ENCODE measurements around the gene UTP25.

UTP25 gene

DNA sequence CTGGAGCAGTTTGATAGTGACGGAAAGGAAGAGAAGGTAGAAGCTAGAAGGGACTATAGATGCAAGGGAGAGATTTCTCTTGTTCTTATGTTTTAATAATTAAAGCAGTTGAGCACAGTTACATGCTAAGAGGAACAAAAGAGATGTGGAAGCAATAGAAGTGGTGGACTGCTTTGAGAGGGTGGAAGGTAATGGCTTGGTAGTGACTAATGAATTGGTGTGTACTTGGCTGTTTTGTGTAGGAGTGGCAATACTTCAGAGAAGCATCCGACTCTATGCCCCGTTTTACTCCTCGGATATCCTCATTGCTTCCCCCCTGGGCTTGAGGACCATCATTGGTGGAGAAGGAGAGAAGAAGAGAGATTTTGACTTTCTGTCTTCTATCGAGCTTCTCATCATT lies 12.8 kb downstream of the UTP25 start:
- no peak for DNase-seq

DNA sequence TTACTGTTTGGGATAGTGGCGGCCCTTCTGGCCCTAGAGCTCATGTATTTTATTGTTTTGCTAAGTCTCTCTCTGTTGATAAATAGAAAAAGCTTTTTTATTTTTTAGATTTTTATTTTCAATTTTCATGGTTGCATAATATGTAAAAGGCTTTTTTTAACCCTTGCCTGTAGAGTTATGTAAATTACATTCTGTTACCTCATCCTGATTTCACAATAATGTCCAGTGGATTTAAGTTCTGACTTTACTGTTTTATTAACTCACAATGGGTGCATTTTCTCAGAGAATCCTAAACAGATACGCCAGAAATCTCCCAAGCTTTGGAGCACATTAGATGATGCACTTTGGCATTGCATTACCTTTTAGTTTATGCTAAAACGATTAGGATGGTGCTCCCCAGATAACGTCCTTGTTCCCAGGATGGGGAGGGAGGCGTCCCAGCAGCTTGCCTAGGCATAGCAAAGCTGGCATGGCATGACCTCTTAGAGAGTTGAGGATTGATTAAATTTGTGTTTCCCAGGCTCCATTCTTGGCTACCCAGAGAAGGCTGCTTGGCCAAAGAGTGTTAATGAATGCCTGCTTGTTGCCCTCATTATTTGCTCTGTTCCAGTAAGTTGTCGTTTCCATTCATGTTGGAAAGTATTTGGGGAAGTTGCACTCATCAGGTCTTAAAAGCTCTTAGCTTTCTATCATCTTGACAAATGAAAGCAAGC lies 17.1 kb downstream of the UTP25 start:
- no peak for DNase-seq

GRCh38 chr1:209845408-209845725 lies 17.6 kb downstream of the UTP25 start:
- DNase-seq = no peak

GRCh38 chr1:209849388-209849787 lies 21.6 kb downstream of the UTP25 start:
- no peak for DNase-seq

DNA sequence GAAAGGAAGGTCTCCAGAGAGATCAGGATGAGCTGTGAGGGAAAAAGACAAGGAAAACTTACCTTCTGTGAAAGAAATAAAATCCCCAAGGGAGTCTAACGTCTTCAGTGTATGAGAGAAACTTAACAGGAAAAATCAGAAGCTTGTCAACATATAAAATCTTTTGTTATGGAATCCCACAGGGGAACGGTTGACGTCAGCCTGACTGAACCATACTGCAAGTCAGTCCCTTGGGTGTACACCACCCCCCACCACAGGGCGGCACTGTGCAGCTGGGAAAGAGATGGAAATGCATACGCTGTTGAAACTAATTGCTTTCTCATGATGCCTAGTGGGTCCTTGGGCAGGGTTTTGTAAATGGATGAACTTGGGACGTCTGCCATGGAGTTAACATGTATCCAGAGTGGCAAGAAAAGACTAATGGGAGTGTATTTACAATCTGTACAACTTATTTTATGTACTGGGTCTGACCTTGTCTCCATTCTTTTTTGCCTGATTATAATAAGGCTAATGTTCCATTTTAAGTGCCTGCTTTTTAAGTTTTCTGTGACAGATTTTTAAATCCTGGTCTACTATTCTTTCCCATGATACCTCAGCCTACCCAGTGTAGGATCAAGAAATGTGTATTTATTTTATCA lies 22.7 kb downstream of the UTP25 start:
- DNase-seq = peak; percentile 24

DNA sequence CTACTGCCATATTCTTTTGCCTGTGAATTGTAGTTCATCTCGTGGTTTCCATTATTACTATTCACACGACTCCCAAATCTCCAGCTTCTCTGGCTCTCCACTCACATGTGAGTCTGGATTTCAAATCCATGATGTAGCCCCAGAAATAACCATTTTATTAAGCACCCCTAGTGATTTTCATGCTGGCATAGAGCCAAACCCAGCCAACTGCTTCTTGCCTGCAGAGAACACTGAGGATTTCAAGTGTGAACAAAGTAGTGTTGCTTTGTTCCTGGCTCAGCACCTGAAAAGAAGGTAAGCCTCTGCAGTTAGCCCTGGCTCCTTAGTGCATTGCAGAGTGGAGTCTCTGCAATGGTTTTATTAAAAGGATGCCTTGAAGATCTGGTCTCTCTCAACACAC lies 25.9 kb downstream of the UTP25 start:
- no peak for DNase-seq

DNA sequence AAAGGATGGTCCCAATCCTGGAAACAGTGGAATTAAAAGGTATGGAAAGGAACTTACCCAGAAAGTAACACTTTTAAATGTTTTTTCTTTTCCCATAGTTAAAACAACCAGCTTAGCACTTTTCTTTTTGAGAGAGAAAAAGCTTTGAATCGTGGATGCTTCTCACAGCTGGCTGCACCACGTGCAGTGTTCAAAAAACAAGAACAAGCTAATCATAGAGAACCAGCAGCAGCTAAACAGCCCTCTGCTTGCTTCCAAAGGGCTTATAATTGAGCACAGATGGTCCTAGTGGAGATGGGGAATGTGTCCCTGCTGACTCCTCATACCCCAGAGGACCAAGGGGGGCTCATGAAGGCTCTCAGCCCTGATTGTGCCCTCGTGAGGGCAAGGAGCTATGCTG lies 26.4 kb downstream of the UTP25 start:
- DNase-seq = no peak

DNA sequence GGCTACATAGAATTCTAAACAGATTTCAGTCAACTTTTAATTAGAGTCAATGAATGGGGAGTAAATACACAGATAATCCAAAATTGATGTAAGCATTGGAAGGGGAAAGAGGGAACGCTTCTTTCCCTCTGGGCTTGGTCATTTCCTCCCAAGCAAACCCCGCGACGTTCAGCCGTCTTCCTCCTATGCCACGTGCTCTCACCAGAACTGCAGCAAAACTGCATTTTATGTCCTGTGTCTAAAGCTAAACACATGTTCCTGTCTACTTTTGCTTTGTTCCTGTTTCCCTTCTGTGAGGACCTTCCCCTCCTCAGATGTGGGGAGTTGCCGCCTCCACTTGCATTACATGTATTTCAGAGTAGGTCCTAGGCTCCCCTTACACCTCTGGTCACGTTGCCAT lies 27.2 kb downstream of the UTP25 start:
- no peak for DNase-seq

DNA sequence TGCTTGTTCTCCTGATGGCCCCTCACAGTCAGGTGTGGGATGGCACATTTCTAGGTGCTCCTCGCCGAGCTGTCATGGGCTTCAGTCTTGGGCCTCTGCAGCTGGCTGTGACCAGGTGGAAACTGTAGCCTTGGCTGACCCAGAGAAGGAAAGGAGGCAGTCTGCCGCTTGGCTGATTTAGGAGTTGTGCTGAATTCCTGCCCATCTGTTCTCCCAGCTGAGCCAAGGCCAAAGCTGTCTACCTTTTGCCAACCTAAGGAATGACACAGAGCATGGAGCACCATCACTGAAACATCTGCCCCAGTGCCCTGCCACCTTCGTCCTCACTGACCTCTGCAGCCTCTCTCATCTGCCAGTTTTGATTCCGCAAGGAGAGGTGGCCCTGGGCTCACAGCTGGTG lies 27.9 kb downstream of the UTP25 start:
- DNase-seq = no peak

DNA sequence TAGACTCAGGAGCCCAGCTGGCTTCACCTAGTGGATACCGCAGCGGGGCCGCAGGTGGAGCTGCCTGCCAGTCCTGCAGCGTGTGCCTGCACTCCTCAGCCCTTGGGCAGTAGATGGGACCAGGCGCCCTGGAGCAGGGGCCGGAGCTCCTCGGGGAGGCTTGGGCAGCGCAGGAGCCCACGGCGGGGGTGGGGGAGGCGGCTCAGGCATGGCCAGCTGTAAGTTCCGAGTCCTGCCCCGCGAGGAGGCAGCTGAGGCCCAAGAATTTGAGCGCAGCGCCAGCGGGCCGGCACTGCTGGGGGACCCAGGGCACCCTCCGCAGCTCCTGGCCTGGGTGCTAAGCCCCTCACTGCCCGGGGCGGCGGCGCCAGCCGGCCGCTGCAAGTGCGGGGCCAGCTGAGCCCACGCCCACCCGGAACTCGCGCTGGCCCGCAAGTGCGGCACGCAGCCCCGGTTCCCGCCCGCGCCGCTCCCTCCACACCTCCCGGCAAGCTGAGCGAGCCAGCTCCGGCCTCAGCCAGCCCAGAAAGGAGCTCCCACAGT lies 30.9 kb downstream of the UTP25 start:
- no peak for DNase-seq

DNA sequence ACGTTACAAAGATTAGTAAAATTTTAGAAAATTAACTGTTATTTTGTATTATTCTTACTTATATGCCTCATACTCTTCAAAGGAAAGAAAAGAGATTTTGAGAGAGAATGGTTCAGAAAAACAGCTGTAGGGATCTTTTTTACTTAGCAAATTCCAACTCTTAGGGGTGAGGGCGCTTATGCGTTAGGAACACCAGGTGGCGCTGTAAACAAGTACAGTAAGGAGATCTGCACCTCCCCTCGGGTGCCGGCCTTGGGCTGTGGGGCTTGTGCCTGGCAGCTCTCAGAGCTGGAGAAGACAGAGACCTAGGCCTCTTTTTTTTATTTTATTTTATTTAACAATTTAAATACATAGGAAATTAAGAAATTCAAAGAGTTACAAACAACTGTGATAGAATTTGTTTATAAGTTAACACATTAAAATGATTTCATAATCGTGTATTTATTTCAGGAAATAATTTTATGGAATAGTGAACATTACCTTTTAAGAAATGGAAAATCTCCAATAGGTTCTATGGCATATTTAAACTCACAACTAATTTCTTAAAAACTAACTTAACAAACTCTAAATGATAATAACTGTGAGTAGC lies 32.6 kb downstream of the UTP25 start:
- peak; percentile 90 for DNase-seq

DNA sequence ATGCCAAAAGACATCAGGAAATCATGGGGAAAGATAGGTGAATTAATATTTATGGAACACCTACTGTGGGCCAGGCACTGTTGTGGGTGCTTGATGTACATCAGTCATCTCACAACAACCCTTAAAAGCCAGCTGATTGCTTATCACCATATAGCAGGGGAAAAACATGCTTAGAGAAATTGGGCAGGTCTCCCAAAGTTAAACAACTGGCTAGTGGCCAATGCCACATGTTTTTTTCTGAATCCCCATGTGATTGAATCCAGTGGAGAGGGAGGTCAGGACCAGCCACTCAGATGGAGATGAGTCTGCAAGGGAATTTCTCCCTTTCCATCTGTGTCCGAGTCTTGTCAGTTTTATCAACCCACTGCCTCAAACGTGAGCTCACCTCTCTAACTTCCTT lies 33.5 kb downstream of the UTP25 start:
- DNase-seq = no peak

DNA sequence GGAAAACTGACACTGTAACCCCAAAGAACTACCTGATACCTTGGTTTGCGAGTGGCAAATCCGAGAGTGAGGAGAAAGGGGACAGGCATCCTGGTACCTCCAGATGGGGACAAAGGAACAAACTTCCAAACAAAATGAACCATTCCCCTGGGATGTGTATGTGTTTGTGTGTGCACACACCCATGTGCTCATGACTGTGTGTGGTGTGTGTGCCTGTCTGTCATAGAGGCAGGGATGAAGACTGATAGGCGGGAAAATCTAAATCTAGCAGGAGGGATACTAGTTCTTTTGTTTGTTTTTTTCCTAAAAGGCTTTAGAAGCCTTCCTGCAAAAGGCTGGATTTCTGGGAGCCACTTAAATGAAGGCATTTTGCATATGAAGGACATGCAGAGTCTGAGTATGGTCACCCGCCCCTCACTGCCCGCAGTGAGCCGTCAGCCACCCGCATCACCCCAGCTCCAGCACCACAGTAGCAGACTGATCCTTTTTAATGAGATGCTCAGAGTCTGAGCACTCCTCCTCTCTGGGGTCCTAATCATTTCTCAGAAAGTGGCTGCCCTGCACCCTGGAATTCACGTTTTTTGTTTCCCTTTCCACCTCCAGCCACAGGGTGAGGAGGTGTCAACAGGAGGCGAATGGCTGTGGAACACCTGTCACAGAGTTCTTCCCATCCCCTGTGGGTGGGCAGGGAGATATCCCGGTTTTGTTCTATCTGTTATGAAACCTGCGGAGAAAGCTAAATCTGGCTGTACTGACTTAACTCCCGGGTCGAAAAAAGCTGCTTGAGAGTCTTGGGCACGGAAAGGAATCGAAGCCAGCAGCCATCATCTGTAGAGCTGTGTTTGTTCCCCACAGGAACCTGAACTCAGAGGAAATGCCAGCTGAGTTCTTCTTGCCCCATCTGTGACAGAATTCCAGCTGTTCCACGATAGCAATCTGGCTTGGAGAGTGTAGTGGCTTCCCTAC lies 34.9 kb downstream of the UTP25 start:
- no peak for DNase-seq

DNA sequence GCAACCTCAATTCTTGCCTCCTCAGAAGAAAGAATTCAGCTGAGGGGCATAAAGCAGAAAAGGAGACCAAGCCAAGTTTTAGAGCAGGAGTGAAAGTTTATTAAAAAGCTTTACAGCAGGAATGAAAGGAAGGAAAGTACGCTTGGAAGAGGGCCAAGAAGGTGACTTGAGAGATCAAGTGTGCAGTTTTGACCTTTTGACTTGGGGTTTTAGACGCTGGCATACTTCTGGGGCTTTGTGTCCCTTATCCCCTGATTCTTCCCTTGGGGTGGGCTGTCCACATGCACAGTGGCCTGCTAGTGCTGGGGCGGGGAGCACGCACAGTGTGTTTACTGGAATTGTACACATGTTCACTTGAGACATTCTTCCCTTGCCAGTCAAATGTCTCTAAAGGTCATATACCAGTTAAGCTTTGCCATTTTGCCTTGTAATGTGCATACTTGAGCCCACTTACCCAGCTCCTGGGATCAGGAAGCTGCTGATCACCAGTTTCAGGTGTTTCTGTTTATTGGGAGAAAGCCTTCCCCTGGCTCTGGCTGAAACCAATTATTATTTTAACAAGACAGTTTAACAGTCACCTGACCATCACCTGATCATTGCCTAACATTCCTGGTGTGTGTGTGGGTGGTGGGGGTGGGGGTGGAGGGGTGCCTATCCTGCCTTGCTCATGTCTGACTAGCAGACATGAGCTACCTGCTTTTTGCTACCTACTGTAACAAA lies 36.2 kb downstream of the UTP25 start:
- DNase-seq = no peak

DNA sequence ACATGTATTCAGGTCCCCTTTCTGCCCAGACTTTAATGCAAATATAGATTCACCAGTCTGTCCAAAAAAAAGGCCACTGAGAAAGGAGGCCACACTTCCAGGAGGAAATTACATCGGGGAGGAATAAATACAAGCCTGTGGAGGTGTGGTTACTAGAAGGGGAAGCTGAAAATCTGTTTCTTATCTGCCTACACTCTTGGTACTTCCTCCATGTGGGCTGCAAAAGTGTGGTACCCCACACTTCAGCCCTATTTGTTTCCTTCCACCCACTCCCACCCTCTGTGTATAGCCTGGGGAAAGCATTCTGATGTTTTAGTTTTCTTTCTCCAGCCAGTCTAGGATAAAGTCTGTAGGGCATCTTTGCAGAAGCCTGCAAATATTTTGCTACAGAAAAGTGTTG lies 38.4 kb downstream of the UTP25 start:
- no peak for DNase-seq

GRCh38 chr1:209869291-209870149 lies 41.7 kb downstream of the UTP25 start:
- DNase-seq = no peak

- DNase-seq = no peak
These were observed 42.5 kb downstream of the UTP25 start for GRCh38 chr1:209870151-209870831.

DNA sequence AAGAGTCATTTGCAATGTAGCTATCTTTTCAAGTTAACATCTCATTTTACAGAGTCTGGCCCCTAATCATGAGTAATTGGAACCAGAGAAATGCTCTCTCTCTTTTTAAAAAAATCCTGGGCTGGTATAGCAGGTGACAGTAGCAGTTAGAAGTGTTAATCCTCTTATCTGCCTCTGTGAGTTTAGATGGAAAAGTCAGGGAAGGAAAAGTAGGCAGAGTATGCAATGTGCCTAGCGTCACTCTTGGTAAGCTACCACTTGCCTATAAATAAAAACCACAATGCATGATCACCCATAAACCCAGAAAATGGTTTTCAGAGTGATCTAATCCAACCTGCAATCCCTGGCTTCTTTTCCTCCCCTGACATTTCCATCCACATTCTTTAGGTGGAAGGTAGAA lies 43.2 kb downstream of the UTP25 start:
- DNase-seq = no peak

DNA sequence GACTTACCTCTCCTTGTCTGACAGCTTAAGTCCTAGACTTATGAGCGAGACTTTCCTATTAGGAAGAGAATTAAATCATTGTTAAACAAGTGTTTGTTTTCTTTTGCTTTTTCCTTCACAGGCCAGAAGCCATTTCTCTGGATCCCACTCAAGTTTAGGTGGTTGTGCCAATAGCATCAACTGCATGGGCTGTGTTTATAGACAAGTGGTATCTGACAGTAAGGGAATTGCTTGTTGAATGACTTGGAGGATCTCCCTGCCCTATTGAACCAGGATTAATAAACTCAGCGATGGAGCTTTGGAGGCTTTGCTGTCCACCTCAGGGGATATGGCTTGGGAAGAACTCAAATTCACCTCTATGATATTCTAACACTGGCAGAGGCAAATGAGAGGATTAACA lies 43.7 kb downstream of the UTP25 start:
- no peak for DNase-seq

DNA sequence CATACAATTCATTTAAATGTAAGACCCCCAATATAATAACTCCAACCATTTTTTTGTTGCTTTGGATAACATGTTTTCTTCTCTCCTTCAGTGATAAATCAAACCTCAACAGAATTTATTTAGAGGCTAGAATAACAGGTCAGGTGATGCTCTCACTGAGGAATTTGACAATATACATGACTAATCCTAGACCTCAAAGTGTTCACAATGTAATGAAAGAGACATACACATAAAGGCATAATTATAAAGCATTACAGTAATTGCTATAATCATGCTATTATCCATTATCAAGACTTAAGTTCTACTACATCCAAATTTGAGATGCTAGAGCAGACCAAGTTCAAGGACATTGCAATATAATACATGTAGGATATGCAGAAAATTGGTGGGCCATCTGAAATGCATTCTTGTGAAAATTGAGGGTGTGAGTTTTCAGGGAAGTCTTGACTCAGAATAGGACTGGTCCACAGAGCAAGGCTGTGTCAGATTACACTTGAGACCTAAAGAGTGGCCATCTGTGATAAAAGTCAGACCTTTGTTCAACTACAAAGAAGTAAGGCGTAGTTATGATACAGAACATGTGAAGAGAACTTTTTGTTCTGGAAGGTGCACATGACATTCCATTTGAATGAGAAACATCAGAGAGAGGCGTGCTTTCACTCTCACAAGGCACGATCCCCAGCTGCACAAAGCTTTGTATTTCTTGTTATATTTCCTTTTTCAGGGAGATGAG lies 45.5 kb downstream of the UTP25 start:
- DNase-seq = no peak
